Measurements from ENCODE around the gene HSCB.
A peak's percentile ranks its signal among the peaks of the same experiment; 100 is the strongest.
"Not testable (repeated sequence)": the region's sequence is repeated elsewhere in the genome, so short reads cannot be mapped to it uniquely, and the experiment has no call there.

HSCB gene

DNA sequence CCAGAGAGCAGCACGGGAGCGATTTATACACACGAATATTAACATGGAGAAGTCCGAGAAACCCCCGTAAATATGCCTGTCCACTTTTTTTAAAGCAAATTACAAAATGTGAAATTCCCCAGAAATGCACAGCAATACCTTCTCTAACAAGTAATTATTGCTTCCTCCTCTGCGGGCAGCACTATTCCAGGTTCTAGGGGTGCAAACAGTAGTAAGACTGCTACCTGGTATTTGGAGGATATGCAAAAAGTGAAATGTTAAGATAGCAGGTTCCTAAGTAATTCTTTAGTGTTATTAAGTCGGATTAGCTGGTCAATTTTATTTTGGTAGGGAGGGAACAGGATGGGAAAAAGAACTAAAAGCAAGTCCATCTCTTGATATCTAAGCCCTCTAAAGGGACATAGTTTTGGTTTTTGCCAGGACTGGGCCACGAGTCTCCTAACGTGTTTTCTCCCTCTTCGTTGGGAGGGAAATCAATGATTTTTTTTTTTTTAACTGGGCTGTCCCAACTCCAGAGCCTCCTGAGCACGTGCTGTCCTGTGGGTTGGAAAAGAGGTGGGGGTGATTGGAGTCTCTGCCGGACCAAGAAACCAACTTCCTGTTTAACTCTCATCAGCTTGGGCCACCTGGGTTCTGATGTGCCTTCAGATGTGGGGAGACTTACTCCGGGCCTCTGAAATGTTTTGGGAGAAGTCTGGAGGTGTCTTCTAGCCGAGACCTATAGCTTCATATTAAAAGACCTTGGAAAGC, 60.2 kb downstream of the HSCB start:
- TF ChIP-seq, protein P1, sequence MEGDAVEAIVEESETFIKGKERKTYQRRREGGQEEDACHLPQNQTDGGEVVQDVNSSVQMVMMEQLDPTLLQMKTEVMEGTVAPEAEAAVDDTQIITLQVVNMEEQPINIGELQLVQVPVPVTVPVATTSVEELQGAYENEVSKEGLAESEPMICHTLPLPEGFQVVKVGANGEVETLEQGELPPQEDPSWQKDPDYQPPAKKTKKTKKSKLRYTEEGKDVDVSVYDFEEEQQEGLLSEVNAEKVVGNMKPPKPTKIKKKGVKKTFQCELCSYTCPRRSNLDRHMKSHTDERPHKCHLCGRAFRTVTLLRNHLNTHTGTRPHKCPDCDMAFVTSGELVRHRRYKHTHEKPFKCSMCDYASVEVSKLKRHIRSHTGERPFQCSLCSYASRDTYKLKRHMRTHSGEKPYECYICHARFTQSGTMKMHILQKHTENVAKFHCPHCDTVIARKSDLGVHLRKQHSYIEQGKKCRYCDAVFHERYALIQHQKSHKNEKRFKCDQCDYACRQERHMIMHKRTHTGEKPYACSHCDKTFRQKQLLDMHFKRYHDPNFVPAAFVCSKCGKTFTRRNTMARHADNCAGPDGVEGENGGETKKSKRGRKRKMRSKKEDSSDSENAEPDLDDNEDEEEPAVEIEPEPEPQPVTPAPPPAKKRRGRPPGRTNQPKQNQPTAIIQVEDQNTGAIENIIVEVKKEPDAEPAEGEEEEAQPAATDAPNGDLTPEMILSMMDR (IDR thresholded peaks at IDR 0.05; ENCODE audit: insufficient read depth, low read length, poor library complexity, severe bottlenecking): no peak
- no peak for DNase-seq (ENCODE audit: extremely low read depth, insufficient read length)
- no peaks in the 10 kb centered on the region for H3K27me3 ChIP-seq (replicated peaks; ENCODE audit: control insufficient read depth, insufficient read depth, low read length)
- peak overlapping the region; percentile 72 for H3K4me3 ChIP-seq (replicated peaks; ENCODE audit: low read depth, low read length)
- peaks cover 4% of the 10 kb centered on the region for H3K36me3 ChIP-seq (ENCODE audit: control insufficient read depth, insufficient read depth, low read length)

DNA sequence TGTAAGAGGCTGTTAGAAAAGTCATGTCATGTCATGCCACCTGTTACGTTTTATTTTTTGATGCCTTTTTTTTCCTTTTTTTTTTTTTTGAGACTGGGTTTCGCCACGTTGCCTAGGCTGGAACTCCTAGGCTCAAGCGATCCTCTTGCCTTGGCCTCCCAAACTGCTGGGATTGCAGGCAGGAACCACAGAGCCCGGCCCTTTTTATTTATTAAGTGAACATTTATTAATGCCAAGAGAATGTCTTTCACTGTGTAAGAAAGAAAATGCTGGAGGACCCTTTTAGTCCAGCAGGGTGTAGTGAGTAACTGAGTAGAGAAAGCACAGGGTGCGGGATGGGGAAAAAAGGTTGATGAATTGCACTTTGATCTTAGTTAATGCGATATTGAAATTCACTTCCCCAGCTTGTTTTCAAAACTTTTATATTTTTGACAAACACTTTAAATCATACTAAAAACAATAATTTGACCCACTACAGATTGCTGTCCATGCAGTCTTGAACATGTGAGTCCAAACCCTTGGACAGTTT, 60.8 kb downstream of the HSCB start:
- H3K36me3 ChIP-seq (ENCODE audit: control insufficient read depth, insufficient read depth, low read length): peaks cover 2% of the 10 kb centered on the region; the same call in 1 of the 2 replicates
- peak overlapping the region; percentile 72 for H3K4me3 ChIP-seq (replicated peaks; ENCODE audit: low read depth, low read length)
- no peaks in the 10 kb centered on the region for H3K27me3 ChIP-seq (replicated peaks; ENCODE audit: control insufficient read depth, insufficient read depth, low read length)
- no peak for DNase-seq (ENCODE audit: extremely low read depth, insufficient read length)
- TF ChIP-seq, protein P1 (IDR thresholded peaks at IDR 0.05; ENCODE audit: insufficient read depth, low read length, poor library complexity, severe bottlenecking): peak; percentile 6

DNA sequence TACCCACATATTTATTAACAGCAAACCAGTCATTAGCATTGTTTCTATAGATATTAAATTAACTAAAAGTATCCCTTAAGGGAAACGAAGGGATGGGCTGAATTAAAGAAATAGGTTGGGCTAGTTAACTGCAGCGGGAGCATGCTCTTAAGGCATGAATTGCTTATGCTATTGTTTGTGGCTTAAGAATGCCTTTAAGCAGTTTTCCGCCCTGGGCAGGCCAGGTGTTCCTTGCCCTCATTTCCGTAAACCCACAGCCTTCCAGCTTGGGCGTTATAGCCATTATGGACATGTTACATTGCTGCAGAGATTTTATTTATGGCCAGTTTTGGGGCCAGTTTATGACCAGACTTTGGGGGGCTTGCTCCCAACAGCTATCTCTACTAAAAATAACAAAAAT, 63.6 kb downstream of the HSCB start:
- H3K36me3 ChIP-seq (ENCODE audit: control insufficient read depth, insufficient read depth, low read length); H3K4me3 ChIP-seq (replicated peaks; ENCODE audit: low read depth, low read length); H3K27me3 ChIP-seq (replicated peaks; ENCODE audit: control insufficient read depth, insufficient read depth, low read length); DNase-seq (ENCODE audit: extremely low read depth, insufficient read length): not testable (repeated sequence)
